ENCODE measurements around the gene SNRK. TPM values are rescaled to one million over a fixed set of nuclear protein-coding genes. Genes with fewer than 3 reads are reported as not detected.

Gene SNRK
- total RNA-seq, 1 experiment from 2014 or later: 7.3 TPM

GRCh38 chr3:43289401-43289800, 3.1 kb downstream of the SNRK start:
- no peak for DNase-seq (ENCODE audit: low spot score)
- Histone ChIP-seq H3K4me3 (ENCODE audit: low read depth, low read length, poor library complexity, severe bottlenecking) (no peak overlapping the region), H3K9me3 (ENCODE audit: low read depth, low read length, poor library complexity, severe bottlenecking) (no peaks in the 10 kb centered on the region), H3K36me3 (ENCODE audit: insufficient read depth, low read length, poor library complexity, severe bottlenecking) (no peaks in the 10 kb centered on the region), H3K4me1 (ENCODE audit: insufficient read depth, low read length, poor library complexity, severe bottlenecking) (no peaks in the 10 kb centered on the region), H3K27me3 (replicated peaks; ENCODE audit: insufficient read depth, low read depth, low read length, poor library complexity) (no peaks in the 10 kb centered on the region), H3K27ac (ENCODE audit: low read depth, low read length, poor library complexity, severe bottlenecking) (no peak overlapping the region)
- ChIA-PET CTCF (no interaction called here), POLR2A (ENCODE audit: low non-redundant PET) (no interaction called here)
- no peak for TF ChIP-seq EZH2 (IDR thresholded peaks at IDR 0.05; ENCODE audit: borderline replicate concordance, low read depth, low read length, poor library complexity, severe bottlenecking)
- no peak for TF ChIP-seq CTCF (conservative IDR thresholded peaks at IDR 0.05; ENCODE audit: low read depth, low read length)
- intact Hi-C loops (cut with micrococcal nuclease; ENCODE audit: unreplicated experiment): no loop called here
- no TSS peak for BruUV-seq (replicated peaks)

GRCh38 chr3:43289841-43290470, 3.6 kb downstream of the SNRK start:
- intact Hi-C loops (cut with micrococcal nuclease; ENCODE audit: unreplicated experiment): no loop called here
- H3K4me3 ChIP-seq (ENCODE audit: low read depth, low read length, poor library complexity, severe bottlenecking): no peak overlapping the region
- no peaks in the 10 kb centered on the region for H3K27me3 ChIP-seq (replicated peaks; ENCODE audit: insufficient read depth, low read depth, low read length, poor library complexity)
- no peaks in the 10 kb centered on the region for H3K9me3 ChIP-seq (ENCODE audit: low read depth, low read length, poor library complexity, severe bottlenecking)
- TF ChIP-seq CTCF (conservative IDR thresholded peaks at IDR 0.05; ENCODE audit: low read depth, low read length) (no peak), EZH2 (IDR thresholded peaks at IDR 0.05; ENCODE audit: borderline replicate concordance, low read depth, low read length, poor library complexity, severe bottlenecking) (no peak)
- POLR2A ChIA-PET (ENCODE audit: low non-redundant PET): no interaction called here
- H3K4me1 ChIP-seq (ENCODE audit: insufficient read depth, low read length, poor library complexity, severe bottlenecking): no peaks in the 10 kb centered on the region
- no peak overlapping the region for H3K27ac ChIP-seq (ENCODE audit: low read depth, low read length, poor library complexity, severe bottlenecking)
- CTCF ChIA-PET: no interaction called here
- H3K36me3 ChIP-seq (ENCODE audit: insufficient read depth, low read length, poor library complexity, severe bottlenecking): no peaks in the 10 kb centered on the region
- no peak for DNase-seq (ENCODE audit: low spot score)
- BruUV-seq (replicated peaks): no TSS peak

- no peaks in the 10 kb centered on the region for H3K4me1 ChIP-seq (ENCODE audit: insufficient read depth, low read length, poor library complexity, severe bottlenecking)
Measured at GRCh38 chr3:43290956-43291355, 4.6 kb downstream of the SNRK start.

More at GRCh38 chr3:43290956-43291355, 4.6 kb downstream of the SNRK start:
- no peak overlapping the region for H3K4me3 ChIP-seq (ENCODE audit: low read depth, low read length, poor library complexity, severe bottlenecking)
- no peaks in the 10 kb centered on the region for H3K36me3 ChIP-seq (ENCODE audit: insufficient read depth, low read length, poor library complexity, severe bottlenecking)
- intact Hi-C loops (cut with micrococcal nuclease; ENCODE audit: unreplicated experiment): no loop called here
- H3K27me3 ChIP-seq (replicated peaks; ENCODE audit: insufficient read depth, low read depth, low read length, poor library complexity): no peaks in the 10 kb centered on the region
- no peaks in the 10 kb centered on the region for H3K9me3 ChIP-seq (ENCODE audit: low read depth, low read length, poor library complexity, severe bottlenecking)
- ChIA-PET CTCF (no interaction called here), POLR2A (ENCODE audit: low non-redundant PET) (no interaction called here)
- TF ChIP-seq EZH2 (IDR thresholded peaks at IDR 0.05; ENCODE audit: borderline replicate concordance, low read depth, low read length, poor library complexity, severe bottlenecking) (no peak), CTCF (conservative IDR thresholded peaks at IDR 0.05; ENCODE audit: low read depth, low read length) (no peak)
- H3K27ac ChIP-seq (ENCODE audit: low read depth, low read length, poor library complexity, severe bottlenecking): no peak overlapping the region
- DNase-seq (ENCODE audit: low spot score): no peak
- BruUV-seq (replicated peaks): no TSS peak

All from A673 (cell line).